HG03025 (cell line): Measurements from ENCODE around the gene PIAS1.
"Not testable (repeated sequence)": the region's sequence is repeated elsewhere in the genome, so short reads cannot be mapped to it uniquely, and the experiment has no call there.

Source experiments
- ATAC-seq: cut with Tn5 transposase; IDR thresholded peaks from one replicate; pipeline ENCODE4 v1.9.1; 2021; ENCODE audit warnings: mild to moderate bottlenecking, moderate library complexity; ENCODE audit not compliant: unreplicated experiment, low FRiP score

PIAS1 gene

GRCh38 chr15:68211656-68212320, 157.7 kb downstream of the PIAS1 start:
- ATAC-seq, result no peak

- ATAC-seq, result not testable (repeated sequence)
Observed at GRCh38 chr15:68213491-68213845, 159.4 kb downstream of the PIAS1 start.

- no peak for ATAC-seq
Observed at GRCh38 chr15:68213991-68214837, 160.1 kb downstream of the PIAS1 start.

GRCh38 chr15:68214838-68215254, 160.7 kb downstream of the PIAS1 start:
- no peak for ATAC-seq

- ATAC-seq, result no peak
Observed at GRCh38 chr15:68217341-68217740, 163.2 kb downstream of the PIAS1 start.

GRCh38 chr15:68218331-68218730, 164.2 kb downstream of the PIAS1 start:
- no peak for ATAC-seq

- ATAC-seq, result no peak
Observed at GRCh38 chr15:68218847-68219798, 165.0 kb downstream of the PIAS1 start.

- no peak for ATAC-seq
Observed at GRCh38 chr15:68220489-68220888, 166.4 kb downstream of the PIAS1 start.

- ATAC-seq, result no peak
Observed at GRCh38 chr15:68220967-68221366, 166.9 kb downstream of the PIAS1 start.

GRCh38 chr15:68221530-68222431, 167.7 kb downstream of the PIAS1 start:
- ATAC-seq, result not testable (repeated sequence)

GRCh38 chr15:68222432-68222743, 168.3 kb downstream of the PIAS1 start:
- ATAC-seq, result not testable (repeated sequence)

GRCh38 chr15:68223171-68223570, 169.1 kb downstream of the PIAS1 start:
- ATAC-seq, result no peak

GRCh38 chr15:68224108-68224507, 170.0 kb downstream of the PIAS1 start:
- no peak for ATAC-seq

- ATAC-seq, result no peak
Observed at GRCh38 chr15:68224546-68225250, 170.6 kb downstream of the PIAS1 start.

- ATAC-seq, result not testable (repeated sequence)
Observed at GRCh38 chr15:68225442-68225841, 171.3 kb downstream of the PIAS1 start.

GRCh38 chr15:68227643-68228142, 173.6 kb downstream of the PIAS1 start:
- no peak for ATAC-seq

GRCh38 chr15:68228143-68228970, 174.2 kb downstream of the PIAS1 start:
- no peak for ATAC-seq

GRCh38 chr15:68228971-68229385, 174.9 kb downstream of the PIAS1 start:
- ATAC-seq, result peak; percentile 15
